DMS153 treated with DMSO at 0.1 percent for 48 hours (cell line): ENCODE results near the gene PDZD2.

Experiments used
- DNase-seq: peaks from one replicate; lab custom pipeline; 2025; ENCODE audit not compliant: unreplicated experiment; lab: John Stamatoyannopoulos, UW

PDZD2 gene

GRCh38 chr5:31860726-31861433 is 221.9 kb downstream of the PDZD2 start:
- no peak for DNase-seq

- no peak for DNase-seq
Observed at GRCh38 chr5:31861601-31862000, 222.7 kb downstream of the PDZD2 start.

DNA sequence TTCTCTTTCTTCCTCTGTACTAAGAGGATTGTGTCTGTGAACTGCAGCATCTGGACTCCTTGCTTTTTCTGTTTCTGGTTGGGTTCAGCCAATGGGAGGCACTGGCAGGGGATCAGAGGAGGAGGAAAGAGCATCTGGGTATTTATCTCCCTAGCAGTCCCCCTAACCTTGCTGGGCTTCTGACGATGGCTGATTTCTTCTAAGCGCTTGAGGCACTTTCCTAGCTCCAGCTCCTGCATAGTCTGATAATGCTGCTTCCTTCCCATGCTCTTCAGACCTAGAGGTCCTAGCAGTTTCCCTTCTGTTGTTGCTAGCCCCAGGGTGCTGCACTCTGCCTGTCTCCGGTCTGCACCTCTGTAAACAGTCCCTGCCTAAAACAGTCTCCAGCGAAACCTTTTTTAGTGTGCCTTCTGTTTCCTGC is 225.1 kb downstream of the PDZD2 start:
- no peak for DNase-seq

DNA sequence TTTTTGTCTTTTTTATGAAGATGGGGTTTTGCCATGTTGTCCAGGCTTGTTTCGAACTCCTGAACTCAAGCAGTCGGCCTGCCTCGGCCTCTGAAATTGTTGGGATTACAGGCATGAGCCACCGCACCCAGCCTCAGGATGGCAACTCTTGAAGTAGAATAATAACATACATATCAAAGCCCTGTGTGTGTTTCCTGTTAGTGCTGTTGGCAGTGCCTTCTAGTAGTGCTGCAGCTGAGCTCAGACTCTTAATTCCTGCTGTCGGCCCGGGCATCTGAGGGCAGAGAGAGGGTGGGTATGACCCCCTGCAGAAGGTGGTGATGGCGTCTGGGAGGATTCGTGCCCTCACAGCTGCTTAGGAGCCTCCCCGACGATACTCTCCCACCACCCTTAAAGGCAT is 227.2 kb downstream of the PDZD2 start:
- DNase-seq, result no peak

DNA sequence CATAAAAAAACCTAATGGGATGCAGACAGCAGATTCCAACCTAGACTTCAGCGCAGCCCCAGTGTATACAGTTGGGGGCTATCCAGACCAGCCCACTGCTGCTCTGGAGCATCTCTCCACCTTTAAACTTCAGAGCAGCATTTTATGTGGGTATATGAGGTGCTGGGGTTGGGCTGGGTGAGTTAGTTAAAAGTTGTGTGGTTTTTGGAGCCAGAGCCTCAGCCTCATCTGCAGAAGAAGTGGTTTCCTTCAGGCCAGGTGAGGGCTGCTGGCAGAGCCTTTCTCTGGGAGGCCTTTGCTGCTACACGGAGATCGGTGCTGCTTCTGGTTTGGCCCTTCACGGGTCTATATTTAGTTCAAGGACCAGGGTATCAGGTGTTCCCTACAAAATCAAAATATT is 228.3 kb downstream of the PDZD2 start:
- no peak for DNase-seq

DNA sequence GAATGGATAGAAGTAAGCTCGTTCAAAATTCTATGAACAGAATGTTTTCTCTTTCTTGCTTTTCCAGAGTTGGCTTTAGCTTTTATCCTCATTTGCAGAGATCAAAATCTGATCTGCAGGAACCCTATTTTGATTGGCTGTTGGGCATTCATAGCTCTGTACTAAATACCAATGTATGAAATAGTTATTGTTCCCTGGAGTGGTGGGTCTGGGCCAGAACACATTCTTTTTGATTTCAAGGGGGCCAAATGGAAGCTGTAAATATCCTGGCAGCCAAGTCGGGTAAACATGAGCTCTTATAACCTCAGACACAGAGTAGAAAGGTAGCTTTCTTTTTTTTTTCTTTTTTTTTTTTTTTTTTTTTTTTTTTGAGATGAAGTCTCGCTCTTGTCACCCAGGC is 241.5 kb downstream of the PDZD2 start:
- DNase-seq, result no peak

- DNase-seq, result no peak
Observed at GRCh38 chr5:31884896-31885295, 246.0 kb downstream of the PDZD2 start.

DNA sequence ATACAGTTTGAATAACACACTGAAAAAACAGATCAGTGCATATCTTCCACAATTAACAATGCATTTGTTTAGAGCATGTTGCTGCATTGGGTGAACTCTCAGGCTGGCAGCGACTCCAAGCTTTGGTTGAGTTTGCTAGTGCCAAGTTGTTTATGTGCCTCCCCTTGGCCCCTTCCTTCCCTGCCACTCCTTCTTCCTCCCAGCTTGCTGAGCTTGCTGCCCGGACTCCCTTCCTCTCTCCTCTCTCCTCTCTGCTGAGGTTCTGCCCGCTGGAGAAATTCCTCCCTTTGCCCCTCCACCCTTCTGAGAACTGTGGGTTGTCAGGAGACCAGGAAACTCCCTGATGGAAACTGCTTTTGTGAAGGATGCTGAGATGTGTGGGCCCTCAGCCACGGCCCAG is 247.3 kb downstream of the PDZD2 start:
- no peak for DNase-seq

DNA sequence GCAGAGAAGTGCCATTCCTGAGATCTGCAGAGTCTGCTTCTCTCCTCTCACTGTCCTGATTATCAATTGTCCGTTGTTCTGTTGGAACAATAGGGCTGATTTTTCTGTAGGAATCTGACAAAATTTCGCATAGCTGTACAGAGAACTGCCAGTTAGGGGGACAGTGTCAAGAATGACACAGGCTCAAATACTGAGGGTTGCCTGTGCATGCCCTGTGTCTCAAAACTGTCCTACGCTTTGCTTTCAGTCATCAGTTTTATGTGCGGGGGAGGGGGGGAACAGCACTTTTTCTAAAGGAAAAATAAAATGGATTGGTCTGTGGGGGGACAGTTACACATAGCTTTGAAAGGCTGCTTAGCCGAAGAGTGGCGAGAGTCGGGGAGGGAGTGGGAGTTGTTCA is 248.6 kb downstream of the PDZD2 start:
- no peak for DNase-seq

- no peak for DNase-seq
Observed at GRCh38 chr5:31888564-31888963, 249.6 kb downstream of the PDZD2 start.

- peak; percentile 10 for DNase-seq
Observed at GRCh38 chr5:31889001-31889561, 250.2 kb downstream of the PDZD2 start.

GRCh38 chr5:31890046-31890445 is 251.1 kb downstream of the PDZD2 start:
- no peak for DNase-seq

DNA sequence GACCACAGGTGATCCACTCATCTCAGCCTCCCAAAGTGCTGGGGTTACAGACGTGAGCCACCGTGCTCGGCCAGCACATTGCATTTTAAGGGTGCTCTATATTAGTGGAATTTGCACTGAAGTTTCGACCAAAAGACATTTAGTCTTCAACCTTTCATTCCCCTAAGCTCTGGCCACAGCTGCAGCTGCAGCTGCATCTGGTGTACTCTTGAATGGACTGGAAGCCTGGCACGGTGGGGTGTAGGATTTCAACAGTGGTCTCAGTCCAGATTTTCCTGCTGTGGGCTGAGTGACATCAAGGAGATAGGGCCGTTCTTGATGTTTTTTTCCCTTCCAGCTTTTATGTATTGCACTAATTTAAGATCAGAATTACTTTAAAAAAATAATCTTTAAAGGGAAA is 255.2 kb downstream of the PDZD2 start:
- DNase-seq, result no peak

DNA sequence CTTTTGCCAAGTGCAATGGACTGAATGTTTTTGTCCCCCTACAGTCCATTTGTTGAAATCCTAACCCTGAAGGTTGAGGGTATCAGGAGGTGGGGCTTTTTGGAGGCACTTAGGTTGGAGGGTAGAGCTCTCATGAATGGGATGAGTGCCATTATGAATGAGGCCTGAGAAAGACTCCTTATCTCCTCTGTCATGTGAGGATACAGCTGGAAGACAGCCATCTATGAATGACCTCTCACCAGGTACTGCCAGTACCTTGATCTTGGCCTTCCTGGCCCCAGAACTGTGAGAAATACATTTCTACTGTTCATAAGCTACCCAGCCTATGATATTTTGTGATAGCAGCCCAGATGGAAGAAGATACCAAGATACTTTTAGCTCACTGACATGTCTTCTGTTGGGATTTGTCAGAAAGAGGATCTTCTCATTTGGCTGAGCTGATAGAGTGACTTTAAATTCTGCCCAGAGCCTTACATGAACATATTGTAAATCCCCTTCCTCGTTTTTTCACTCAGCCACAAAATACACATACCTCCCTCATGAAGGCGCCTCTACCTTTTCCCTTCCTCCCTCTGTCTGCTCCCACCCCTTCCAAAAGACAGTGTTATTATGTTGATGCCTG is 256.4 kb downstream of the PDZD2 start:
- DNase-seq, result no peak

DNA sequence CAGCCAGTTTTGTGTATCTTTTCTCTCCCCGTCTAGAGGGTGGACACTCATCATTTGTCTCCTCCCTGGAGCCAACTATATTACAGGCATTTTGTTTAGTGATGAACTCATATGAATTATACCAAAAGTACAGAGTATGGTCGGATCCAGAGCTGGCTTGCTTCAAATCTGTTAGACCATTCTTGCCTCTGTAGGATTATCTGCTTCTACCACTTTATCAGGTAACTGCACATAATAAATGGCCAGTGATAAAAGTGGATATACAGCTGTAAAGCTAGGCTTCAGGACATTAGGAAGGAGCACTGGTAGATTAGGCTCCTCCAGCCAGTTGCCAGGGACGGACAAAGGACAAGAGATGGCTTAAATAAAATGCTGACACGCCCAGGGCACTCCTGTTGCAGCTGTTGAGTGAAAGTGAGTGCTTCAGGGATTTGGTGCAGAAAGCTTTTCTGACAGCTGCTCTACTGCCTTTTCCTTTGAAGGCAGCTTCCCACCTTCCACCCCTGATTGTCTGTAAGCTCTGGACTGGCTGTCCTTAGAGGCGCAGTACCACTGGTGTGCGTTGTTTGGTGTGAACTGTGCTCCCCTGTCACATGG is 259.2 kb downstream of the PDZD2 start:
- DNase-seq, result no peak

DNA sequence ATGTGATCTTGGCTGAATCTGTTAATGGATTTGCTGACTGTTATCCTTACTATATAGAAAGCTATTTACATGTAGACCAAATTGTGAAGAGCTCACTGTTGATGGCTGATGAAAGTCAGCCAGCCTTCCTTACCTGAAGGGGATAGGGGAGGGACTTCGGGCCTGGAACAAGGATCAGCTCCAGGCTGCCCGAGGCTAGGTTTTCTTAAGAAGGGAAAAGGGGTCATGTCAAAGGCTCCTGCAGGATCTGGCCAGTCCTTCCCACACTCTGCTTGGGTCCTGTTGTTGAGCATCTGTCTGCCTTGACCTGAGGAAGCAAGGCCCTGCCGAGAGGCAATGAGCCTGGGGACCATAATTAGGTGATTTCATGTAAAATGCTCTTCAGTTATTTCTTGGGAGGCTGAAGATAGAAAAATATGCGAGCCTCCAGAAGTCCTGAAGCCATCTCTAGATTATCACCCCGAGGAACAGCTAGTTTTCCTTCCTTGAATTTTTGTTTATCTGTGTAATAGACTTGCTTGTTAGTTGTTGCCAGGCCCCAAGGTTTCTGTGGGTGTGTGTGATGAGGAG is 261.4 kb downstream of the PDZD2 start:
- no peak for DNase-seq

DNA sequence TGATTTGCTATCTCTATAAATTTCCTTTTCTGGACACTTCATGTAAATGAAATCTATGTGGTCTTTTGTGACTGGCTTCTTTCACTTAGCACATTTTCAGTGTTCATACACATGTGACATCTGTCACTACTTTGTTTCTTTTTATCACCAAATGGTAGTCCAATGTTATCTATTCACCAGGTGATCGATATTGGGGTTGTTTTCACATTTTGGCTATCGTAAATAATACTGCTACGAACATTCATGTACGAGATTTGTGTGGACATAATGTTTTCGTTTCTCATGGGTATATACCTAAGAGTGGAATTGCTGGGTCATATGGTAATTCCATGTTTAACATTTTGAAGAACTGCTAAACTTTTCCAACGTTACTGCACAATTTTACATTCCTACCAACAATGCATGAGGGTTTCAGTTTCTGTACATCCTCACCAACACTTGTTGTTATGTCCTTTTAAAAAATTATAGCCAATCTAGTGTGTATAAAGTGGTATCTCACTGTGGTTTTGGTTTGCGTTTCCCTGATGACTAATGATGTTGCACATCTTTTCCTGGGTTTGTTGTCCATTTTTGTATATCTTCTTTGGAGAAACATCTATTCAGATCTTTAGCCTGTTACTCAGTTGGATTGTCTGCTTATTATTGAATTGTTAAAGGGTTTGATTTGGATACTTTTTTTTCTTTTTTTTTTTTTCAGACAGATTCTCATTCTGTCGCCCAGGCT is 263.0 kb downstream of the PDZD2 start:
- DNase-seq, result no peak

DNA sequence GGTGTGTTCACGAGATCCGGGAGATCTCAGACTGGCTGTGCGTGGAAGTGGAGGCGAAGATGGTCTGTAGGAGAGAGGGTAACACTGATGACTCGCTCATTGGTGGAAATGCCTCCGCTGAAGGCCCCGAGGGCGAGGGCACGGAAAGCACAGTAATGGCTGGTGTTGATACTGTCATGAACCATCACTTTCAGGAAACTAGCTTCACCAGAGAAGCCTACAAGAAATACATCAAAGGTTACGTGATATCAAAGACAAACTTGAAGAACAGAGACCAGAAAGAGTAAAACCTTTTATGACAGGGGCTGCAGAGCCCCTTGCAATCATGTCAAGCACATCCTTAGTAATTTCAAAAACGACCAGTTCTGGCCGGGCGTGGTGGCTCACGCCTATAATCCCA is 269.5 kb downstream of the PDZD2 start:
- no peak for DNase-seq

DNA sequence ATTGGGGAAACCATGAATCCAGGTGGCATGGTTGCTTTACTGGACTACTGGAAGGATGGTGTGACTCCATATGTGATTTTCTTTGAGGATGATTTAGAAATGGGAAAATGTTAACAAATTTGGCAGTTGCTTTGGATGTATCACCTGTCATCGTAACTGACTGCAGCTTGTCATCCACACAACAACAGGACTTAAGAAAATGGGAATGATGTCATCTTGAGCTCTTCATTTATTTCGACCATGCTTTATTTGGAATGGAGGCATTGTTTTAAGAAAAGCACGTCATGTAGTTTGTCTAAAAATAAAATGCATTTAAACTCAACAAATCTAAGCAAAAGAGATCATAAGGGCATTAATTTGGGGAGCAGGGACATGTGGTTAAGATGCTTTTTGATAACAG is 270.1 kb downstream of the PDZD2 start:
- no peak for DNase-seq

- no peak for DNase-seq
Observed at GRCh38 chr5:31911291-31912265, 272.6 kb downstream of the PDZD2 start.
